HEK293T (cell line): ENCODE results near the gene JARID2.

Experiments used
- CTCF ChIA-PET: fragments of 350-600 bp; formaldehyde crosslinking; extraction: SDS; loops from one replicate; lab custom pipeline; 2021; ENCODE audit warnings: antibody characterized with exemption, inconsistent platforms; lab: Yijun Ruan, JAX
- POLR2A ChIA-PET: fragments of 350-600 bp; formaldehyde crosslinking; extraction: SDS; loops from one replicate; lab custom pipeline; 2020; ENCODE audit warnings: antibody characterized with exemption, inconsistent platforms; lab: Yijun Ruan, JAX
- DNase-seq: peaks from one replicate; pipeline ENCODE4 v3.0.0; 2012; ENCODE audit warnings: mixed read lengths; ENCODE audit errors: extremely low spot score
- ARNT ChIP-seq: fragments of 450-650 bp; IDR thresholded peaks from 2 replicates; pipeline ENCODE4 v1.6.1; 2017; ENCODE audit warnings: mild to moderate bottlenecking
- BHLHE40 ChIP-seq: fragments of 450-650 bp; IDR thresholded peaks from 2 replicates; pipeline ENCODE4 v1.6.1; 2016; ENCODE audit warnings: mild to moderate bottlenecking, moderate library complexity, borderline replicate concordance
- CTBP1 ChIP-seq: fragments of 450-650 bp; IDR thresholded peaks from 2 replicates; pipeline ENCODE4 v1.6.1; 2016; ENCODE audit warnings: borderline replicate concordance
- ELF4 ChIP-seq: fragments of 450-650 bp; IDR thresholded peaks from 2 replicates; pipeline ENCODE4 v1.6.1; 2017; ENCODE audit warnings: antibody characterized with exemption
- FOXA1 ChIP-seq: fragments of 450-650 bp; IDR thresholded peaks from 2 replicates; pipeline ENCODE4 v1.6.1; 2016; ENCODE audit warnings: mild to moderate bottlenecking
- FOXK2 ChIP-seq: fragments of 450-650 bp; IDR thresholded peaks from 2 replicates; pipeline ENCODE4 v1.6.1; 2016; ENCODE audit warnings: mild to moderate bottlenecking
- FOXM1 ChIP-seq: fragments of 450-650 bp; IDR thresholded peaks from 2 replicates; pipeline ENCODE4 v1.6.1; 2017; ENCODE audit warnings: mild to moderate bottlenecking, borderline replicate concordance
- HDGF ChIP-seq: fragments of 450-650 bp; IDR thresholded peaks from 2 replicates; pipeline ENCODE4 v1.6.1; 2017; ENCODE audit warnings: antibody characterized with exemption, borderline replicate concordance
- L3MBTL2 ChIP-seq: fragments of 450-650 bp; conservative IDR thresholded peaks from 2 replicates; pipeline ENCODE4 v1.6.1; 2016; ENCODE audit warnings: mild to moderate bottlenecking
- LEF1 ChIP-seq: fragments of 450-650 bp; IDR thresholded peaks from 2 replicates; pipeline ENCODE4 v1.6.1; 2017; ENCODE audit warnings: mild to moderate bottlenecking, borderline replicate concordance
- NFRKB ChIP-seq: fragments of 450-650 bp; IDR thresholded peaks from 2 replicates; pipeline ENCODE4 v1.6.1; 2016; ENCODE audit warnings: mild to moderate bottlenecking, moderate library complexity
- SP1 ChIP-seq: fragments of 450-650 bp; IDR thresholded peaks from 2 replicates; pipeline ENCODE4 v1.6.1; 2017
- SUZ12 ChIP-seq: fragments of 450-650 bp; IDR thresholded peaks from 2 replicates; pipeline ENCODE4 v1.6.1; 2016; ENCODE audit warnings: mild to moderate bottlenecking
- TARDBP ChIP-seq: fragments of 450-650 bp; IDR thresholded peaks from 2 replicates; pipeline ENCODE4 v1.6.1; 2016
- ZNF384 ChIP-seq: fragments of 450-650 bp; IDR thresholded peaks from 2 replicates; pipeline ENCODE4 v1.6.1; 2016
- TF ChIP-seq, protein P1 (sequence below): fragments of 450-650 bp; IDR thresholded peaks from 2 replicates; pipeline ENCODE4 v1.6.1; 2016

The JARID2 gene

DNA sequence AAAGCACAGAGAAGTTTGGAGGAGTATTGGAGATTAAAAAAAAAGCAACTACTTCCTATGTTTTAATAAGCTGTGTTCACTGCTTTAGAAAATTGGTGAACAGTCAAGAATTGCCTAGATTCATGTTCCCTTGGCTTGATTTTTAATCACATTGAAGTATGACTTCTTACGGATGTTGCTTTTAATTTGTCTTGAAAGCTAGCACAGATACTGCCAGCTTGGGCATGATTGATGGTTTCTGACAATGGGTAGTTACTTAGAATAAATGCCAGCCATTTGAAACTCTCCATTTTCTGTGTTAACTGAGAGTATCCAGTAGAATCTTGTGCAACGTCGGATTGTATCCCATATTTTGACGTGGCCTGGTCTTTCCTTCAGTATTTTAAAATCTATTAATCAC is 239.0 kb downstream of the JARID2 start:
- DNase-seq: no peak
- ChIA-PET CTCF (interaction anchor here (0.7 kb wide), 1 partner anchor 241 kb away, joined by 3 read pairs; no protein-coding TSS in a partner anchor), POLR2A (no interaction called here)
- TF ChIP-seq ARNT (no peak), BHLHE40 (no peak), LEF1 (no peak), SP1 (no peak), L3MBTL2 (no peak), FOXM1 (no peak), NFRKB (no peak), TARDBP (no peak), HDGF (no peak), FOXA1 (no peak), ELF4 (no peak), FOXK2 (no peak), ZNF384 (no peak), CTBP1 (no peak)
- TF ChIP-seq, protein P1, sequence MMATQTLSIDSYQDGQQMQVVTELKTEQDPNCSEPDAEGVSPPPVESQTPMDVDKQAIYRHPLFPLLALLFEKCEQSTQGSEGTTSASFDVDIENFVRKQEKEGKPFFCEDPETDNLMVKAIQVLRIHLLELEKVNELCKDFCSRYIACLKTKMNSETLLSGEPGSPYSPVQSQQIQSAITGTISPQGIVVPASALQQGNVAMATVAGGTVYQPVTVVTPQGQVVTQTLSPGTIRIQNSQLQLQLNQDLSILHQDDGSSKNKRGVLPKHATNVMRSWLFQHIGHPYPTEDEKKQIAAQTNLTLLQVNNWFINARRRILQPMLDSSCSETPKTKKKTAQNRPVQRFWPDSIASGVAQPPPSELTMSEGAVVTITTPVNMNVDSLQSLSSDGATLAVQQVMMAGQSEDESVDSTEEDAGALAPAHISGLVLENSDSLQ: no peak

DNA sequence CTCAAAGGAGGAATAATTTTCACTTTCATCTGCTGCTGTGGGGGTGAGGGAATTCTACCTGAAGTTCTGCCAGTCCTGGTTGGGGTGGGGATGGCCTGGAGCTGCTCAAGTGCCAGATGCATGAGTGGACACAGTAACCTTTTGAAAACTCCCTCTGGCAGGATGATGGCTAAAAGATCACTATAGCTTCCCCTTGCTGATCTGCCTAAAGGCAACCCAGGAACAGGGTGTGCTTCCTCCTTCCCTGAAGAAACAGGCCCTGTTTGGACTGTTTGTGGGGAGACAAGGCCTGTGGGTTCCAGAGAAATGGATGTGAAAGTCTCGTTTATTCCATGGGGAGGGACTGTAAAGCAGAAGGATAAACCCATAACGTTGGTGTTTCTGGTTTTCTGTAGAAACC is 240.1 kb downstream of the JARID2 start:
- no peak for DNase-seq
- TF ChIP-seq FOXA1 (no peak), BHLHE40 (no peak), HDGF (no peak)
- TF ChIP-seq, protein P1: no peak
- CTCF ChIA-PET: no interaction called here
- POLR2A ChIA-PET: no interaction called here

- CTCF ChIA-PET: no interaction called here
Observed at GRCh38 chr6:15487262-15487661, 241.4 kb downstream of the JARID2 start.

GRCh38 chr6:15489261-15489962 is 243.5 kb downstream of the JARID2 start:
- no peak for DNase-seq
- POLR2A ChIA-PET: no interaction called here
- TF ChIP-seq SUZ12 (no peak), BHLHE40 (no peak), NFRKB (no peak), FOXA1 (no peak), SP1 (no peak), HDGF (no peak), LEF1 (no peak), FOXK2 (no peak), CTBP1 (no peak)
- TF ChIP-seq, protein P1: no peak
- CTCF ChIA-PET: no interaction called here

More at GRCh38 chr6:15487262-15487661, 241.4 kb downstream of the JARID2 start:
- DNase-seq: no peak
- no peak for TF ChIP-seq ZNF384
- TF ChIP-seq ARNT: no peak
- TF ChIP-seq LEF1: no peak
- TF ChIP-seq HDGF: no peak
- no peak for TF ChIP-seq FOXM1
- no peak for TF ChIP-seq SUZ12
- no peak for TF ChIP-seq BHLHE40
- no peak for TF ChIP-seq CTBP1
- no peak for TF ChIP-seq FOXA1
- no peak for TF ChIP-seq SP1
- no peak for TF ChIP-seq FOXK2
- TF ChIP-seq ELF4: no peak
- no peak for TF ChIP-seq TARDBP
- TF ChIP-seq L3MBTL2: no peak
- TF ChIP-seq, protein P1: no peak
- TF ChIP-seq NFRKB: no peak
- POLR2A ChIA-PET: no interaction called here

DNA sequence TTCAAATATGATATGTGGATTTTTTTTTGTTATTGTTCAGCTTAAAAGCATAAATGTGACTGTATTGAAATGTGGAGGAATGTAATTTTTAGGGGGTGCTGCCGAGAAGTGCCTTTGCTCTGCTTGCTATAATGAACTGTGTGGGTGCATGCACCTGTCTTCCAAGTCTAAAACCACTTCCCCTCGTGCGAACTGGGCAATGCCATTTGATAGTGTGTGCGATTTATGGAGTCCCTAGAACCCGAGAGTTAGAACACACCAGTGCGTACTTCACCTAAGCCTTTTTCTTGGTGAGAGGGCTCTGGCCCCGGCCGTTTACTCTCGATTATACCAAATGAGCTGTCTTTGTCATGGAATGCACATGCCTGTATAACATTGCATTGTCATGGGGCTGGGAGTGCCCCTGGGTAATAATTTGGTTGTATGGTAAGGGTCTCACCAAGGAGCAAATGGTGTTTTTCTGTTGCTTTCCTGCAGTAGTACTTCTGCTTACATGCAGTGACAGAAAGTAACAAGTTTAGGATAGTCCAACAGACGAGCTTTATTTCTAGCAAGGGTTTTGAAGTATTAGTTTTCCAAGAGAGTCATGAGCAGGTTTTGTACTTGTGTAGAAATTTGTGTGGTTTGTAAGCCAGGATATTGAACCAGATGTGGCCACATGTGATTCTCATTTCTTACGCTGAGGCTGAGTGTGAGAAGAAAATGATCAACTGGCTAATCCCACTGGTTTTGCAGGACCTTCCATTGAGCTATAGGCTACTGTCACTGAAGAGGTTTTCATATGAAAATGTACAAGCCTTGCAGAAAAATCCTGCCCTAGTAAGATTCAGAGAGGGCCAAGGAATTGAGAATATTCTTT is 244.6 kb downstream of the JARID2 start:
- no peak for DNase-seq
- ChIA-PET POLR2A (no interaction called here), CTCF (interaction anchor here (0.7 to 1.0 kb wide), 2 partner anchors 10 to 14 kb away, joined by 3 to 4 read pairs; no protein-coding TSS in a partner anchor)
- TF ChIP-seq ARNT (no peak), HDGF (no peak), BHLHE40 (no peak), NFRKB (no peak), SP1 (no peak), FOXM1 (no peak), L3MBTL2 (no peak), FOXK2 (no peak), ELF4 (no peak), SUZ12 (no peak), ZNF384 (no peak), LEF1 (no peak), TARDBP (no peak), FOXA1 (no peak), CTBP1 (no peak)
- TF ChIP-seq, protein P1: no peak
